HepG2 (cell line): ENCODE results near the gene AGAP1. TPM values are rescaled to one million over a fixed set of nuclear protein-coding genes. Genes with fewer than 3 reads are reported as not detected.
A peak's percentile ranks its signal among the peaks of the same experiment; 100 is the strongest.

Experiments used
- ATAC-seq: fragments of 200-7000 bp; cut with Tn5 transposase; 3 replicates; pipeline ENCODE4 v1.9.1; 2020; ENCODE audit warnings: mild to moderate bottlenecking, moderate library complexity
- BruUV-seq: library from RNA; stranded (reverse); fragments of 400-500 nt; replicated peaks from 2 replicates; lab custom pipeline; 2021; lab: Mats Ljungman, UMichigan
- CTCF ChIA-PET: fragments of 300-600 bp; formaldehyde crosslinking; extraction: SDS; loops from one replicate; lab custom pipeline; 2021; ENCODE audit warnings: low total read pairs, inconsistent platforms, low intra/inter-chr PET ratio; lab: Yijun Ruan, JAX
- POLR2A ChIA-PET: fragments of 350-600 bp; sonication (Branson Sonifier 250); formaldehyde crosslinking; loops from one replicate; lab custom pipeline; 2020; ENCODE audit warnings: antibody characterized with exemption, inconsistent platforms; lab: Yijun Ruan, JAX
- DNase-seq: peaks from one replicate; pipeline ENCODE4 v3.0.0-alpha.2; 2015; ENCODE audit warnings: low spot score
- FAIRE-seq: peaks from 3 replicates; lab custom pipeline; 2011; peaks lifted over from hg19 to GRCh38; lab: Jason Lieb, UNC
- H2AFZ ChIP-seq: one replicate; pipeline ENCODE4 v1.6.1; 2011; ENCODE audit warnings: low read length, inconsistent platforms
- H3K27ac ChIP-seq: fragments of 300-600 bp; 3 replicates; pipeline ENCODE4 v1.8.0; 2011; ENCODE audit warnings: mixed run types, mild to moderate bottlenecking, mixed read lengths, low read length, inconsistent platforms; ENCODE audit not compliant: insufficient read depth; ENCODE audit errors: extremely low read length
- H3K27me3 ChIP-seq, 2 experiments: fragments of 200-600 bp in 1 of 2; 2 replicates in 1 of 2; 3 replicates in 1 of 2; pipeline versions ENCODE4 v1.6.0 to v1.8.0; 2011; ENCODE audit warnings: low read length in 2 of 2, mild to moderate bottlenecking in 2 of 2, moderate library complexity in 2 of 2, inconsistent platforms in 1 of 2; ENCODE audit not compliant: insufficient read depth in 2 of 2, control insufficient read depth in 1 of 2
- H3K36me3 ChIP-seq, 2 experiments: fragments of 200-600 bp in 1 of 2; replicated peaks in 1 of 2; 2 replicates in 1 of 2; 3 replicates in 1 of 2; pipeline versions ENCODE4 v1.5.1 to v1.8.0; 2011; ENCODE audit warnings: low read length in 2 of 2, inconsistent platforms in 1 of 2; ENCODE audit not compliant: insufficient read depth in 2 of 2, control insufficient read depth in 1 of 2
- H3K4me1 ChIP-seq: 2 replicates; pipeline ENCODE4 v1.5.1; 2012; ENCODE audit warnings: low read length, inconsistent platforms; ENCODE audit not compliant: insufficient read depth
- H3K4me2 ChIP-seq: 2 replicates; pipeline ENCODE4 v1.6.0; 2011; ENCODE audit warnings: low read depth, low read length, inconsistent platforms
- H3K4me3 ChIP-seq, 3 experiments: fragments of 200-600 bp in 1 of 3; sonication (generic), shearing (Covaris generic) in 1 of 3; replicated peaks in 1 of 3; 2 replicates each; pipeline ENCODE4 v1.5.1; 2011 to 2016; ENCODE audit warnings: low read length in 3 of 3, inconsistent platforms in 2 of 3, low read depth in 2 of 3, mild to moderate bottlenecking in 2 of 3, control low read depth in 1 of 3, mixed read lengths in 1 of 3; ENCODE audit not compliant: insufficient read depth in 1 of 3
- H3K79me2 ChIP-seq: one replicate; pipeline ENCODE4 v1.6.1; 2011; ENCODE audit warnings: low read length, inconsistent platforms; ENCODE audit not compliant: insufficient read depth
- H3K9ac ChIP-seq: 2 replicates; pipeline ENCODE4 v1.6.0; 2011; ENCODE audit warnings: mild to moderate bottlenecking, low read depth, low read length, inconsistent platforms; ENCODE audit not compliant: insufficient read depth
- H3K9me3 ChIP-seq: 2 replicates; pipeline ENCODE4 v1.5.1; 2012; ENCODE audit warnings: mild to moderate bottlenecking, low read length
- H4K20me1 ChIP-seq: 2 replicates; pipeline ENCODE4 v1.6.0; 2011; ENCODE audit warnings: inconsistent platforms, mild to moderate bottlenecking, low read length, moderate library complexity; ENCODE audit not compliant: insufficient read depth
- ARNT ChIP-seq: fragments of 450-650 bp; IDR thresholded peaks from 2 replicates; pipeline ENCODE4 v1.6.1; 2017
- ATF7 ChIP-seq, 2 experiments: fragments of 450-650 bp in 1 of 2; sonication (generic) in 1 of 2; formaldehyde crosslinking in 1 of 2; IDR thresholded peaks; 2 replicates each; pipeline versions ENCODE4 v1.4.0 to v1.6.1; 2016 to 2020; ENCODE audit warnings: antibody characterized with exemption in 1 of 2, mild to moderate bottlenecking in 1 of 2, missing genetic modification reagents in 1 of 2
- CREB1 ChIP-seq, 2 experiments: fragments of 450-650 bp in 1 of 2; IDR thresholded peaks; 2 replicates each; pipeline ENCODE4 v1.6.1; 2016 to 2017; ENCODE audit warnings: control low read depth in 1 of 2, mild to moderate bottlenecking in 1 of 2, missing compliant biosample characterization in 1 of 2, missing genetic modification characterization in 1 of 2
- MZF1 ChIP-seq: sonication (generic); formaldehyde crosslinking; IDR thresholded peaks from 2 replicates; pipeline ENCODE4 v1.8.1; 2023; ENCODE audit warnings: mild to moderate bottlenecking, missing genetic modification reagents, borderline replicate concordance
- U2AF2 ChIP-seq: fragments of 200-400 bp; formaldehyde crosslinking; IDR thresholded peaks from 2 replicates; pipeline ENCODE4 v1.6.1; 2017; ENCODE audit warnings: low read depth, mild to moderate bottlenecking, low read length
- ZNF205 ChIP-seq: IDR thresholded peaks from 2 replicates; pipeline ENCODE4 v1.6.1; 2018; ENCODE audit warnings: missing biosample characterization, missing genetic modification reagents
- ZNF737 ChIP-seq: sonication (generic); formaldehyde crosslinking; IDR thresholded peaks from 2 replicates; pipeline ENCODE4 v1.5.0; 2020; ENCODE audit warnings: missing genetic modification reagents, mild to moderate bottlenecking, borderline replicate concordance
- WGBS: methylation state at CpG from one replicate; pipeline ENCODE4 v1.1.6; 2017; ENCODE audit warnings: low lambda C conversion rate; 5-methylcytosine and 5-hydroxymethylcytosine counted together
- in situ Hi-C: cut with HindIII; loops from 2 replicates; pipeline ENCODE4 v1.10.0; 2017; ENCODE audit warnings: low pct_unique_long_range_greater_than_20kb; ENCODE audit not compliant: extremely low pct_ligation_motif_present
- intact Hi-C: fragments of 100-400 bp; cut with micrococcal nuclease; formaldehyde crosslinking; loops from one replicate; pipeline ENCODE4 v1.10.0; 2022; ENCODE audit not compliant: unreplicated experiment
- polyA plus RNA-seq, 8 experiments: library from polyadenylated mRNA; depleted of rRNA in 3 of 8; stranded (reverse) in 7 of 8; unstranded in 1 of 8; fragments of >200 nt; fragmentation: Illumina TruSeq in 4 of 8; extraction: Trizol in 4 of 8; gene quantifications; 2 replicates each; pipeline versions ENCODE4 v1.2.1 to v1.2.3, GENCODE V29; 2011 to 2016; ENCODE audit warnings: low read depth in 4 of 8, missing spikeins in 1 of 8, mixed read lengths in 1 of 8; ENCODE audit not compliant: insufficient read depth in 1 of 8
- total RNA-seq, 5 experiments: library from RNA; depleted of rRNA; stranded (reverse); fragments of >200 nt; fragmentation: Illumina TruSeq; extraction: Trizol; gene quantifications; 2 replicates each; pipeline ENCODE4 v1.2.3, GENCODE V29; 2016; ENCODE audit warnings: low read depth in 1 of 5
- TF ChIP-seq, protein P1 (sequence below): sonication (generic); formaldehyde crosslinking; IDR thresholded peaks from 2 replicates; pipeline ENCODE4 v1.5.1; 2020; ENCODE audit warnings: missing genetic modification reagents, mild to moderate bottlenecking, borderline replicate concordance

Gene AGAP1
- total and polyA plus RNA-seq, 2 of the 13 experiments (the other 11 are each of a cell fraction or from before 2014, with no cell fraction given): 21.2 to 32.7 TPM

DNA sequence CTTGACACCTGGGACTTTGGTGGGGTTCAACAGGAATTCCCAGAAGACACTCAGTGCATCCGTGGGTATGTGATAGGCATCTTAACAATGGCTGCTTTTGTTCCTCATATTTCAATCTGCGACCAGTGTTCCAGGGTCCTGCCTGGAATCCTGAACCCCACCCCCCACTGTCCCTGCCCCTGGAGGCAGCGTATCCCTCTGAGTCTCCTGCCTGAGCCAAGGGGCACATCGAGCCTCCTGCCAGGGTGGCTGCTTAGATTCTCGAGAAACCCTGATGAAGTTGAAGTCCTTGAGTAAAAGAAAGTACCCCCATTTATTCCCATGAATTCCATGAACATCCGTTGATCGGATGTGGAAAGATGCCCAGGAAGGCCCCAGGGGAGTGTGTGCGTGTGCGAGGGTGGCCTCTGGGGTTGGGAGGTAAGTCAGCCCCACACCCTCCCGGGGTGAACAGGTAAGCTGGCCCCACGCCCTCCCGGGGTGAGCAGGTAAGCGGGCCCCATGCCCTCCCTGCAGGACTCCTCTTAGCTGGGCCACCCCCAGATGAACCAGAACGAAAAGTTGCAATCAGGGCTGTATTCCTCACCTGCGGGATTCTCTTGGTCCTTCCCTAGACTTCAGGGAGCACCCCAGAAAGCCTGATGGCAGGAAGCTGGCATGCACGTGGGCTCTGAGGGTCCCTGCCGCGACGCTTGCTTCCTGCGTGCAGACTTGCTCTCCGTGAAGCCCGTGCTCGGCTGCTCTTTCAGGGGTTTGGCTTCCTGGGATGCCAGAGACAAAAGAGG lies 253.3 kb downstream of the AGAP1 start (continued):
- no peak for TF ChIP-seq CREB1 (IDR thresholded peaks at IDR 0.05)
- no peak for TF ChIP-seq CREB1 (CRISPR knock-in tag; IDR thresholded peaks at IDR 0.05)
- no peak for TF ChIP-seq ARNT
- no peak for TF ChIP-seq MZF1 (CRISPR knock-in tag)
- TF ChIP-seq, protein P1, sequence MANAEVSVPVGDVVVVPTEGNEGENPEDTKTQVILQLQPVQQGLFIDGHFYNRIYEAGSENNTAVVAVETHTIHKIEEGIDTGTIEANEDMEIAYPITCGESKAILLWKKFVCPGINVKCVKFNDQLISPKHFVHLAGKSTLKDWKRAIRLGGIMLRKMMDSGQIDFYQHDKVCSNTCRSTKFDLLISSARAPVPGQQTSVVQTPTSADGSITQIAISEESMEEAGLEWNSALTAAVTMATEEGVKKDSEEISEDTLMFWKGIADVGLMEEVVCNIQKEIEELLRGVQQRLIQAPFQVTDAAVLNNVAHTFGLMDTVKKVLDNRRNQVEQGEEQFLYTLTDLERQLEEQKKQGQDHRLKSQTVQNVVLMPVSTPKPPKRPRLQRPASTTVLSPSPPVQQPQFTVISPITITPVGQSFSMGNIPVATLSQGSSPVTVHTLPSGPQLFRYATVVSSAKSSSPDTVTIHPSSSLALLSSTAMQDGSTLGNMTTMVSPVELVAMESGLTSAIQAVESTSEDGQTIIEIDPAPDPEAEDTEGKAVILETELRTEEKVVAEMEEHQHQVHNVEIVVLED (CRISPR knock-in tag): no peak
- no peak for TF ChIP-seq U2AF2

DNA sequence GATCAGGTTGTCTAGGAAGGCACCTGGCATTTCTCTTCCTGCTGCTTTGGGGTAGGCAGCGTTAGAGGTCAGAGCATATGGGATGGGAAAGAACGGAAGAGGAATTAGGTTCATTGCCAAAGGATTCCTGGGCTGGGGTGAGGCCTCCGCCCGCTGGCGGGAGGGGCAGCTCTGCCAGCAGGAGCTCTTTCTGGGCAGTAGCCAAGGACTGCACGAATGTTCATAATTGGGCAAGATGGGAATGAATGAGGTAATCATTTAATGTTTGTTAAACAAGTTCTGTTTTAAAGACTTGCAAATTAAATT lies 253.9 kb downstream of the AGAP1 start:
- no peak overlapping the region for H3K4me2 ChIP-seq
- WGBS: 94% methylated on average over 6 of the region's 6 CpGs
- H2AFZ ChIP-seq: no peak overlapping the region
- CTCF ChIA-PET: interaction anchor here (3.4 kb wide), 1 partner anchor 152 kb away, joined by 53 read pairs; no protein-coding TSS in a partner anchor
- H3K9ac ChIP-seq: no peak overlapping the region
- in situ Hi-C loops: loop anchor here (5.0 kb wide), 2 partner anchors 155 to 610 kb away; no protein-coding TSS in a partner anchor
- H3K36me3 ChIP-seq: peaks cover 24 to 73% of the 10 kb centered on the region in 2 experiments
- TF ChIP-seq ZNF205 (CRISPR knock-in tag) (no peak), ZNF737 (CRISPR knock-in tag) (no peak), ATF7 (IDR thresholded peaks at IDR 0.05) (0 out of 2 replicates have a peak, but pooled peaks have one; percentile 30), ATF7 (CRISPR knock-in tag; IDR thresholded peaks at IDR 0.05) (no peak)
- TF ChIP-seq, all 625 proteins: peak for 1
- no peaks in the 10 kb centered on the region for H3K79me2 ChIP-seq
- BruUV-seq: no TSS peak
- no peak for FAIRE-seq
- intact Hi-C loops: loop anchor here (2.0 to 10.0 kb wide), 2 partner anchors 73 to 107 kb away; no protein-coding TSS in a partner anchor
- DNase-seq: no peak
- no peaks in the 10 kb centered on the region for H3K27me3 ChIP-seq
- no peak for ATAC-seq
- no peak overlapping the region for H3K27ac ChIP-seq
- no peaks in the 10 kb centered on the region for H3K9me3 ChIP-seq
- POLR2A ChIA-PET: no interaction called here
- peaks cover 7% of the 10 kb centered on the region for H3K4me1 ChIP-seq
- H3K4me3 ChIP-seq: no peak overlapping the region
- H4K20me1 ChIP-seq: no peaks in the 10 kb centered on the region; the same call in 1 of the 2 replicates
